HepG2 (cell line): ENCODE data around the gene TMEM39B. TPM values are rescaled to one million over a fixed set of nuclear protein-coding genes. Genes with fewer than 3 reads are reported as not detected.
"Not testable (repeated sequence)": the region's sequence is repeated elsewhere in the genome, so short reads cannot be mapped to it uniquely, and the experiment has no call there.

Source experiments
- ATAC-seq: fragments of 200-7000 bp; cut with Tn5 transposase; 3 replicates; pipeline ENCODE4 v1.9.1; 2020; ENCODE audit warnings: mild to moderate bottlenecking, moderate library complexity
- BruUV-seq: library from RNA; stranded (reverse); fragments of 400-500 nt; replicated peaks from 2 replicates; lab custom pipeline; 2021; lab: Mats Ljungman, UMichigan
- CTCF ChIA-PET: fragments of 300-600 bp; formaldehyde crosslinking; extraction: SDS; loops from one replicate; lab custom pipeline; 2021; ENCODE audit warnings: low total read pairs, inconsistent platforms, low intra/inter-chr PET ratio; lab: Yijun Ruan, JAX
- POLR2A ChIA-PET: fragments of 350-600 bp; sonication (Branson Sonifier 250); formaldehyde crosslinking; loops from one replicate; lab custom pipeline; 2020; ENCODE audit warnings: antibody characterized with exemption, inconsistent platforms; lab: Yijun Ruan, JAX
- DNase-seq: peaks from one replicate; pipeline ENCODE4 v3.0.0-alpha.2; 2015; ENCODE audit warnings: low spot score
- FAIRE-seq: peaks from 3 replicates; lab custom pipeline; 2011; peaks lifted over from hg19 to GRCh38; lab: Jason Lieb, UNC
- H2AFZ ChIP-seq: one replicate; pipeline ENCODE4 v1.6.1; 2011; ENCODE audit warnings: low read length, inconsistent platforms
- H3K27ac ChIP-seq: fragments of 300-600 bp; 3 replicates; pipeline ENCODE4 v1.8.0; 2011; ENCODE audit warnings: mixed run types, mild to moderate bottlenecking, mixed read lengths, low read length, inconsistent platforms; ENCODE audit not compliant: insufficient read depth; ENCODE audit errors: extremely low read length
- H3K27me3 ChIP-seq, 2 experiments: fragments of 200-600 bp in 1 of 2; 2 replicates in 1 of 2; 3 replicates in 1 of 2; pipeline versions ENCODE4 v1.6.0 to v1.8.0; 2011; ENCODE audit warnings: low read length in 2 of 2, mild to moderate bottlenecking in 2 of 2, moderate library complexity in 2 of 2, inconsistent platforms in 1 of 2; ENCODE audit not compliant: insufficient read depth in 2 of 2, control insufficient read depth in 1 of 2
- H3K36me3 ChIP-seq, 2 experiments: fragments of 200-600 bp in 1 of 2; replicated peaks in 1 of 2; 2 replicates in 1 of 2; 3 replicates in 1 of 2; pipeline versions ENCODE4 v1.5.1 to v1.8.0; 2011; ENCODE audit warnings: low read length in 2 of 2, inconsistent platforms in 1 of 2; ENCODE audit not compliant: insufficient read depth in 2 of 2, control insufficient read depth in 1 of 2
- H3K4me1 ChIP-seq: 2 replicates; pipeline ENCODE4 v1.5.1; 2012; ENCODE audit warnings: low read length, inconsistent platforms; ENCODE audit not compliant: insufficient read depth
- H3K4me2 ChIP-seq: 2 replicates; pipeline ENCODE4 v1.6.0; 2011; ENCODE audit warnings: low read depth, low read length, inconsistent platforms
- H3K4me3 ChIP-seq, 3 experiments: fragments of 200-600 bp in 1 of 3; sonication (generic), shearing (Covaris generic) in 1 of 3; replicated peaks in 1 of 3; 2 replicates each; pipeline ENCODE4 v1.5.1; 2011 to 2016; ENCODE audit warnings: low read length in 3 of 3, inconsistent platforms in 2 of 3, low read depth in 2 of 3, mild to moderate bottlenecking in 2 of 3, control low read depth in 1 of 3, mixed read lengths in 1 of 3; ENCODE audit not compliant: insufficient read depth in 1 of 3
- H3K79me2 ChIP-seq: one replicate; pipeline ENCODE4 v1.6.1; 2011; ENCODE audit warnings: low read length, inconsistent platforms; ENCODE audit not compliant: insufficient read depth
- H3K9ac ChIP-seq: 2 replicates; pipeline ENCODE4 v1.6.0; 2011; ENCODE audit warnings: mild to moderate bottlenecking, low read depth, low read length, inconsistent platforms; ENCODE audit not compliant: insufficient read depth
- H3K9me3 ChIP-seq: 2 replicates; pipeline ENCODE4 v1.5.1; 2012; ENCODE audit warnings: mild to moderate bottlenecking, low read length
- H4K20me1 ChIP-seq: 2 replicates; pipeline ENCODE4 v1.6.0; 2011; ENCODE audit warnings: inconsistent platforms, mild to moderate bottlenecking, low read length, moderate library complexity; ENCODE audit not compliant: insufficient read depth
- POLR2G ChIP-seq: fragments of 200-400 bp; formaldehyde crosslinking; IDR thresholded peaks from 2 replicates; pipeline ENCODE4 v1.6.1; 2018; ENCODE audit warnings: mild to moderate bottlenecking, low read depth, low read length, moderate library complexity
- RBM22 ChIP-seq: fragments of 200-400 bp; formaldehyde crosslinking; optimal IDR thresholded peaks from 2 replicates; pipeline ENCODE3; 2017; ENCODE audit warnings: mild to moderate bottlenecking, low read length, moderate library complexity
- ZNF121 ChIP-seq: sonication (generic); formaldehyde crosslinking; IDR thresholded peaks from 2 replicates; pipeline ENCODE4 v1.5.0; 2020; ENCODE audit warnings: mild to moderate bottlenecking, missing genetic modification reagents
- WGBS: methylation state at CpG from one replicate; pipeline ENCODE4 v1.1.6; 2017; ENCODE audit warnings: low lambda C conversion rate; 5-methylcytosine and 5-hydroxymethylcytosine counted together
- in situ Hi-C: cut with HindIII; loops from 2 replicates; pipeline ENCODE4 v1.10.0; 2017; ENCODE audit warnings: low pct_unique_long_range_greater_than_20kb; ENCODE audit not compliant: extremely low pct_ligation_motif_present
- intact Hi-C: fragments of 100-400 bp; cut with micrococcal nuclease; formaldehyde crosslinking; loops from one replicate; pipeline ENCODE4 v1.10.0; 2022; ENCODE audit not compliant: unreplicated experiment
- polyA plus RNA-seq, 8 experiments: library from polyadenylated mRNA; depleted of rRNA in 3 of 8; stranded (reverse) in 7 of 8; unstranded in 1 of 8; fragments of >200 nt; fragmentation: Illumina TruSeq in 4 of 8; extraction: Trizol in 4 of 8; gene quantifications; 2 replicates each; pipeline versions ENCODE4 v1.2.1 to v1.2.3, GENCODE V29; 2011 to 2016; ENCODE audit warnings: low read depth in 4 of 8, missing spikeins in 1 of 8, mixed read lengths in 1 of 8; ENCODE audit not compliant: insufficient read depth in 1 of 8
- total RNA-seq, 5 experiments: library from RNA; depleted of rRNA; stranded (reverse); fragments of >200 nt; fragmentation: Illumina TruSeq; extraction: Trizol; gene quantifications; 2 replicates each; pipeline ENCODE4 v1.2.3, GENCODE V29; 2016; ENCODE audit warnings: low read depth in 1 of 5
- TF ChIP-seq, protein P1 (sequence below): sonication (generic); formaldehyde crosslinking; IDR thresholded peaks from 2 replicates; pipeline ENCODE4 v1.5.0; 2020; ENCODE audit warnings: mild to moderate bottlenecking, missing genetic modification reagents
- TF ChIP-seq, protein P2 (sequence below): sonication (generic); formaldehyde crosslinking; IDR thresholded peaks from 2 replicates; pipeline ENCODE4 v1.4.0; 2020; ENCODE audit warnings: missing genetic modification reagents, mild to moderate bottlenecking, borderline replicate concordance

TMEM39B gene
- total and polyA plus RNA-seq, 2 of the 13 experiments (the other 11 are each of a cell fraction or from before 2014, with no cell fraction given) = 4.9 to 10.4 TPM

DNA sequence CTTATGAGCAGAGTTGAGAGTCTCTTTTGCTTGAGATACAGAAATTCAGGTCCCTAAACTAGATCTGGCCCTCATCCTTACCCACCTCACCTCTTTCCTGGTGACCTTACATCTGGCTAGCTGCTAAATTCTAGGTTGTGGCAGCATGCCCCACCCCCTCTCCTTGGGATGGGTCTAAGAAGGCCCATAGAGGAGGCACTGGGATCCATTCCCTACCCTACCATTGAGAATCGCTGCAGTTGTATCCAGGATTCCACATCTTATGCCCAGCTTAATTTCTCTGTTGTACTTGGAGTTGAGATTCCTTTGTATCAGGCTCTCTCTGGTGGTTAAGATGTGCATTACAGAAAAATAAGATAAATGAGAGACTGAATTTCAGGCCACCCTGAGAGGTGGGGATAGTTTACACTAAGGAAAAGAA, 9.5 kb upstream of the TMEM39B start (continued):
- peak; percentile 82 for TF ChIP-seq RBM22
- TF ChIP-seq, all 625 proteins: peak for 3

DNA sequence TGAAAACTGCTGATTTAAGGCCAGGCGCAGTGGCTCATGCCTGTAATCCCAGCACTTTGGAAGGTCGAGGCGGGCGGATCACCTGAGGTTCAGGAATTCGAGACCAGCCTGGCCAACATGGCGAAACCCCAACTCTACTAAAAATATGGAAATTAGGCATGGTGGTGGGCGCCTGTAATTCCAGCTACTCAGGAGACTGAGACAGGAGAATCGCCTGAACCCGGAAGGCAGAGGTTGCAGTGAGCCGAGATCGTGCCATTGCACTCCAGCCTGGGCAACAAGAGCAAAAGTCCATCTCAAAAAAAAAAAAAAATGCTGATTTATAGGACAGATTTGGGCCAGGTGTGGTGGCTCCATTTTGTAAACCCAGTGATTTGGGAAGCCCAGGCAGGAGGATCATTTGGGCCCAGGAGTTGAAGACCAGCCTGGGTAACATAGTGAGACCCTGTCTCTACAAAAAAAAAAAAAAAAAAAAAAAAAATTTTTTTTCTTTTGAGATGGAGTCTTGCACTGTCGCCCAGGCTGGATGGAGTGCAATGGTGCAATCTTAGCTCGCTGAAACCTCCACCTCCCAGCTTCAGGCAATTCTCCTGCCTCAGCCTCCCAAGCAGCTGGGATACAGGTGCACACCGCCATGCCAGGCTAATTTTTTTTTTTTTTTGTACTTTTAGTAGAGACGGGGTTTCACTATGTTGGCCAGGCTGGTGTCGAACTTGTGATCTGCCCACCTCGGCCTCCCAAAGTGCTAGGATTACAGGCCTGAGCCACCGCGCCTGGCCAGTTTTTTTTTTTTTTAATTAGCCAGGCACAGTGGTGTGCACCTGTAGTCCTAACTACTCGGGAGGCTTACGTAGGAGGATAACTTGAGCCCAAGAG, 6.9 kb upstream of the TMEM39B start:
- H3K9ac ChIP-seq = not testable (repeated sequence)
- TF ChIP-seq, protein P1, sequence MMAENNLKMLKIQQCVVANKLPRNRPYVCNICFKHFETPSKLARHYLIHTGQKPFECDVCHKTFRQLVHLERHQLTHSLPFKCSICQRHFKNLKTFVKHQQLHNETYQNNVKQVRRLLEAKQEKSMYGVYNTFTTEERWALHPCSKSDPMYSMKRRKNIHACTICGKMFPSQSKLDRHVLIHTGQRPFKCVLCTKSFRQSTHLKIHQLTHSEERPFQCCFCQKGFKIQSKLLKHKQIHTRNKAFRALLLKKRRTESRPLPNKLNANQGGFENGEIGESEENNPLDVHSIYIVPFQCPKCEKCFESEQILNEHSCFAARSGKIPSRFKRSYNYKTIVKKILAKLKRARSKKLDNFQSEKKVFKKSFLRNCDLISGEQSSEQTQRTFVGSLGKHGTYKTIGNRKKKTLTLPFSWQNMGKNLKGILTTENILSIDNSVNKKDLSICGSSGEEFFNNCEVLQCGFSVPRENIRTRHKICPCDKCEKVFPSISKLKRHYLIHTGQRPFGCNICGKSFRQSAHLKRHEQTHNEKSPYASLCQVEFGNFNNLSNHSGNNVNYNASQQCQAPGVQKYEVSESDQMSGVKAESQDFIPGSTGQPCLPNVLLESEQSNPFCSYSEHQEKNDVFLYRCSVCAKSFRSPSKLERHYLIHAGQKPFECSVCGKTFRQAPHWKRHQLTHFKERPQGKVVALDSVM (CRISPR knock-in tag) = peak; percentile 49; the same call in 1 of the 2 replicates
- TF ChIP-seq ZNF121 (CRISPR knock-in tag) = 0 out of 2 replicates have a peak, but pooled peaks have one; percentile 24
- peak; percentile 13; the same call in 1 of the 2 replicates for TF ChIP-seq POLR2G
- TF ChIP-seq, protein P2, sequence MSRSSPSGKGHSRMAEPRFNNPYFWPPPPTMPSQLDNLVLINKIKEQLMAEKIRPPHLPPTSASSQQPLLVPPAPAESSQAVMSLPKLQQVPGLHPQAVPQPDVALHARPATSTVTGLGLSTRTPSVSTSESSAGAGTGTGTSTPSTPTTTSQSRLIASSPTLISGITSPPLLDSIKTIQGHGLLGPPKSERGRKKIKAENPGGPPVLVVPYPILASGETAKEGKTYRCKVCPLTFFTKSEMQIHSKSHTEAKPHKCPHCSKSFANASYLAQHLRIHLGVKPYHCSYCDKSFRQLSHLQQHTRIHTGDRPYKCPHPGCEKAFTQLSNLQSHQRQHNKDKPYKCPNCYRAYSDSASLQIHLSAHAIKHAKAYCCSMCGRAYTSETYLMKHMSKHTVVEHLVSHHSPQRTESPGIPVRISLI (CRISPR knock-in tag) = peak; percentile 18; the same call in 1 of the 2 replicates
- TF ChIP-seq, all 625 proteins: peak for 4; not testable (repeated sequence) for 621
- H3K27me3 ChIP-seq, H3K4me3 ChIP-seq, H3K9me3 ChIP-seq, H3K4me2 ChIP-seq, BruUV-seq, DNase-seq, H3K36me3 ChIP-seq, CTCF ChIA-PET, H4K20me1 ChIP-seq, H3K27ac ChIP-seq, H2AFZ ChIP-seq, ATAC-seq, in situ Hi-C loops, intact Hi-C loops, H3K79me2 ChIP-seq: not testable (repeated sequence)
- peaks cover 32% of the 10 kb centered on the region for H3K4me1 ChIP-seq
- FAIRE-seq = peak; percentile 30
- 64% methylated on average over 21 of the region's 21 CpGs for WGBS
- POLR2A ChIA-PET = interaction anchor here (1.2 kb wide), 1 partner anchor 42 kb away, joined by 3 read pairs; the partner anchor contains the start of gene KPNA6
